ENCODE data around the gene CUL9. TPM values are rescaled to one million over a fixed set of nuclear protein-coding genes. Genes with fewer than 3 reads are reported as not detected.

Gene CUL9
- total and polyA plus RNA-seq, 2 donors from 2014 or later = 34.7 to 47.3 TPM

- Histone ChIP-seq H3K4me3 (ENCODE audit: low read length in 3 of 3) (no peak overlapping the region), H3K27ac (ENCODE audit: low read depth in 2 of 2, low read length in 2 of 2) (no peak overlapping the region), H3K27me3 (ENCODE audit: control insufficient read depth, insufficient read depth, low read length) (no peaks in the 10 kb centered on the region), H3K36me3 (ENCODE audit: control insufficient read depth in 2 of 3, insufficient read depth in 3 of 3, low read length in 3 of 3) (peaks cover 0 to 6% (median 0%) of the 10 kb centered on the region in 3 donors), H3K4me1 (ENCODE audit: control insufficient read depth in 2 of 3, insufficient read depth in 2 of 3, low read depth in 1 of 3, low read length in 3 of 3) (peaks cover 0 to 7% (median 3%) of the 10 kb centered on the region in 3 donors), H3K9me3 (ENCODE audit: control insufficient read depth in 2 of 3, insufficient read depth in 1 of 3, low read length in 3 of 3) (no peaks in the 10 kb centered on the region), H3K9ac (ENCODE audit: low read length in 3 of 3) (no peak overlapping the region)
- DNase-seq (no peak), FAIRE-seq (no peak)
- intact Hi-C loops (cut with DNase I) = no loop called here
- no peak for TF ChIP-seq CTCF (IDR thresholded peaks at IDR 0.05; ENCODE audit: borderline replicate concordance, extremely low read depth, insufficient read depth)
These were observed 40.4 kb upstream of the CUL9 start for GRCh38 chr6:43141644-43142043.

GRCh38 chr6:43142101-43142500, 39.9 kb upstream of the CUL9 start:
- FAIRE-seq (no peak), DNase-seq (peak in 1 of 5 donors; percentile 34)
- H3K9me3 ChIP-seq (ENCODE audit: control insufficient read depth in 2 of 3, insufficient read depth in 1 of 3, low read length in 3 of 3) = no peaks in the 10 kb centered on the region
- no peak overlapping the region for H3K27ac ChIP-seq (ENCODE audit: low read depth in 2 of 2, low read length in 2 of 2)
- intact Hi-C loops (cut with DNase I) = no loop called here
- no peak overlapping the region for H3K9ac ChIP-seq (ENCODE audit: low read length in 3 of 3)
- no peak for TF ChIP-seq CTCF (IDR thresholded peaks at IDR 0.05; ENCODE audit: borderline replicate concordance, extremely low read depth, insufficient read depth)
- no peak overlapping the region for H3K4me3 ChIP-seq (ENCODE audit: low read length in 3 of 3)
- H3K27me3 ChIP-seq (ENCODE audit: control insufficient read depth, insufficient read depth, low read length) = no peaks in the 10 kb centered on the region
- H3K36me3 ChIP-seq (ENCODE audit: control insufficient read depth in 2 of 3, insufficient read depth in 3 of 3, low read length in 3 of 3) = peaks cover 0 to 8% (median 0%) of the 10 kb centered on the region in 3 donors
- H3K4me1 ChIP-seq (ENCODE audit: control insufficient read depth in 2 of 3, insufficient read depth in 2 of 3, low read depth in 1 of 3, low read length in 3 of 3) = peaks cover 0 to 7% (median 3%) of the 10 kb centered on the region in 3 donors

DNA sequence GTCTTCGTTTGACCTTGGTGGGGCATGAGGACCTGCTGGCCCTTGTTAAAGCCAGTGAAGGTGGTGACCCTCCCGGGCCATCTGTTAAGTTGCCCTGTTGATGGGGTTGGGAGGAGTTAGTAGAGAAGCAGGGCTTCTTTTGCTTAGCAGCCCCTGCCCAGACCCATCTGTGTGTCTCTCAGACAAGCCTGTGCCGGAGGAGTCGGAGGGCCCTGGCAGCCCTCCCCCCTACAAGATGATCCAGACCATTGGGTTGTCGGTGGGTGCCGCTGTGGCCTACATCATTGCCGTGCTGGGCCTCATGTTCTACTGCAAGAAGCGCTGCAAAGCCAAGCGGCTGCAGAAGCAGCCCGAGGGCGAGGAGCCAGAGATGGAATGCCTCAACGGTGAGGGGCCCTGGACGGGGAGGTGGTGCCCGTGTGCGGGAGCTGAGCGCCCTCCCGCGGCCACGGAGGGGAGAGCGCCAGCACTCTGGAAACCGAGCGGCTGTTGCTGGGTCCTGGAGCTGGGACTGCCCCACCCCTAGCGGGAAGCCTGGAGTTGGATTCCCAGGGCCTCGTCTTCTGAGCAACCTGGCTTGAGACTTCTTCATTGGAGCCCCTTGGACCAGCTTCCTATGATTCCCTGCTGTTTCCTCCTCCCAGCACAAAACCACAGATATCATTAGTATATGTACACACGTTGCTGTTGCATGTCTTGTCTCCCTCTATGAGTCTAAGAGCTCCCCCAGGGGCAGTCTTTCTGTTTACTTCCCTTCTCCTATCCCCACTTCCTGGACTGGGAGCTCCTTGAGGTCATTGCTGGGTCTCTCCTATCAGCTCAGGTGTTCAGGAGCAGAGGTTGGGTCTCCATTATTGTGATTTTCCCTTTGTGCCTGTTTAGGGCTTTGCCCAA, 38.5 kb upstream of the CUL9 start:
- Histone ChIP-seq H3K9ac (ENCODE audit: low read length in 3 of 3) (peak overlapping the region in 1 of 3 donors; percentile 40), H3K27ac (ENCODE audit: low read depth in 2 of 2, low read length in 2 of 2) (no peak overlapping the region), H3K4me3 (ENCODE audit: low read length in 3 of 3) (no peak overlapping the region), H3K4me1 (ENCODE audit: control insufficient read depth in 2 of 3, insufficient read depth in 2 of 3, low read depth in 1 of 3, low read length in 3 of 3) (peaks cover 0 to 7% (median 3%) of the 10 kb centered on the region in 3 donors), H3K36me3 (ENCODE audit: control insufficient read depth in 2 of 3, insufficient read depth in 3 of 3, low read length in 3 of 3) (peaks cover 0 to 8% (median 0%) of the 10 kb centered on the region in 3 donors), H3K27me3 (ENCODE audit: control insufficient read depth, insufficient read depth, low read length) (no peaks in the 10 kb centered on the region), H3K9me3 (ENCODE audit: control insufficient read depth in 2 of 3, insufficient read depth in 1 of 3, low read length in 3 of 3) (no peaks in the 10 kb centered on the region)
- intact Hi-C loops (cut with DNase I) = no loop called here
- DNase-seq (peak; percentile 94 to 96 (median 95)), FAIRE-seq (no peak)
- peak; percentile 98 for TF ChIP-seq CTCF (IDR thresholded peaks at IDR 0.05; ENCODE audit: borderline replicate concordance, extremely low read depth, insufficient read depth)

Measured in kidney (tissue), 14 donors.